GM19328 (cell line): Measurements from ENCODE around the gene ONECUT1.

Experiments
- ATAC-seq: cut with Tn5 transposase; IDR thresholded peaks from one replicate; pipeline ENCODE4 v1.9.1; 2021; ENCODE audit warnings: mild to moderate bottlenecking, moderate library complexity; ENCODE audit not compliant: unreplicated experiment

Gene ONECUT1

GRCh38 chr15:52783929-52784798 lies 6.0 kb downstream of the ONECUT1 start:
- no peak for ATAC-seq

GRCh38 chr15:52783191-52783829 lies 6.8 kb downstream of the ONECUT1 start:
- ATAC-seq = no peak

- ATAC-seq = no peak
These were observed 7.6 kb downstream of the ONECUT1 start for GRCh38 chr15:52782514-52782913.

- ATAC-seq = no peak
These were observed 9.8 kb downstream of the ONECUT1 start for GRCh38 chr15:52780172-52780980.

GRCh38 chr15:52778457-52778856 lies 11.7 kb downstream of the ONECUT1 start:
- no peak for ATAC-seq

- ATAC-seq = no peak
These were observed 17.4 kb downstream of the ONECUT1 start for GRCh38 chr15:52772766-52773165.

GRCh38 chr15:52765785-52766184 lies 24.4 kb downstream of the ONECUT1 start:
- no peak for ATAC-seq

GRCh38 chr15:52764731-52765130 lies 25.4 kb downstream of the ONECUT1 start:
- ATAC-seq = no peak

- ATAC-seq = no peak
These were observed 27.5 kb downstream of the ONECUT1 start for GRCh38 chr15:52762621-52763020.

GRCh38 chr15:52760562-52760961 lies 29.6 kb downstream of the ONECUT1 start:
- no peak for ATAC-seq

- no peak for ATAC-seq
These were observed 30.2 kb downstream of the ONECUT1 start for GRCh38 chr15:52759969-52760368.

GRCh38 chr15:52757496-52757895 lies 32.6 kb downstream of the ONECUT1 start:
- no peak for ATAC-seq

- no peak for ATAC-seq
These were observed 38.6 kb downstream of the ONECUT1 start for GRCh38 chr15:52751522-52751921.

GRCh38 chr15:52749258-52749657 lies 40.9 kb downstream of the ONECUT1 start:
- peak; percentile 51 for ATAC-seq

GRCh38 chr15:52746162-52746757 lies 43.9 kb downstream of the ONECUT1 start:
- ATAC-seq = no peak

GRCh38 chr15:52745326-52746161 lies 44.6 kb downstream of the ONECUT1 start:
- ATAC-seq = no peak

GRCh38 chr15:52738311-52738710 lies 51.8 kb downstream of the ONECUT1 start:
- no peak for ATAC-seq

- no peak for ATAC-seq
These were observed 52.4 kb downstream of the ONECUT1 start for GRCh38 chr15:52737720-52738119.

- peak; percentile 66 for ATAC-seq
These were observed 54.7 kb downstream of the ONECUT1 start for GRCh38 chr15:52735231-52736089.
